GM12892 (cell line): ENCODE results near the gene RTTN.

ENCODE experiments used
- POLR2A ChIP-seq: IDR thresholded peaks from 2 replicates; pipeline ENCODE4 v1.6.1; 2011; ENCODE audit warnings: low read depth, low read length, control low read depth
- POLR2AphosphoS5 ChIP-seq: IDR thresholded peaks from 2 replicates; pipeline ENCODE4 v1.6.1; 2011; ENCODE audit warnings: low read depth, low read length, control low read depth

- TF ChIP-seq POLR2A (no peak), POLR2AphosphoS5 (no peak)
These were observed 160.9 kb downstream of the RTTN start for GRCh38 chr18:70044632-70045031.
